ENCODE measurements around the gene MATN4.

Gene MATN4

DNA sequence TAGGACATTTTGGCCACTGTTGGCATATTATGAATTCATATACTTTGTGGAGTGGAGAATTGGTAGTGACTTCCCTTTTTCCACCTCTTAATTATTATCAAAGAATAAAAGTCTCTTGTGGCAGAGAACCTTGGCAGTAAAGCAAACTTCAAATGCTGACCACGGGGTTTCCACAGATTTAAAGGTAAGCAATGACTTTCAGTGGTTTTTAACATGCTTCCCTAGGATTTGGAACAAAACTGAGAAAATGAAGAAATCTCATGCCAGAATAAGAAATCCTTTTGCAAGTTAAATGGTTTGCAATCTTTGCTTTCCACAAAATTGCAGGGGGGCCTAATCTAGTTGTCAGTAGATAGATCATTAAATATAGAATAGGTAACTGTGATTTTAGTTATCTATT, 42.1 kb upstream of the MATN4 start:
- no peaks in the 10 kb centered on the region for H3K9me2 ChIP-seq (ENCODE audit: low read depth, low read length)
- no peak overlapping the region for H3K4me3 ChIP-seq (ENCODE audit: low read depth, low read length, poor library complexity, severe bottlenecking)
- no peak overlapping the region for H3K27ac ChIP-seq (ENCODE audit: low read depth, low read length, poor library complexity, severe bottlenecking)
- no peaks in the 10 kb centered on the region for H3K79me2 ChIP-seq (ENCODE audit: insufficient read depth, low read length)
- H4K20me1 ChIP-seq (ENCODE audit: insufficient read depth, low read length) = no peaks in the 10 kb centered on the region
- no peaks in the 10 kb centered on the region for H3K9me3 ChIP-seq (ENCODE audit: low read length)
- no peak overlapping the region for H2AFZ ChIP-seq (ENCODE audit: low read length)
- TF ChIP-seq, protein P1, sequence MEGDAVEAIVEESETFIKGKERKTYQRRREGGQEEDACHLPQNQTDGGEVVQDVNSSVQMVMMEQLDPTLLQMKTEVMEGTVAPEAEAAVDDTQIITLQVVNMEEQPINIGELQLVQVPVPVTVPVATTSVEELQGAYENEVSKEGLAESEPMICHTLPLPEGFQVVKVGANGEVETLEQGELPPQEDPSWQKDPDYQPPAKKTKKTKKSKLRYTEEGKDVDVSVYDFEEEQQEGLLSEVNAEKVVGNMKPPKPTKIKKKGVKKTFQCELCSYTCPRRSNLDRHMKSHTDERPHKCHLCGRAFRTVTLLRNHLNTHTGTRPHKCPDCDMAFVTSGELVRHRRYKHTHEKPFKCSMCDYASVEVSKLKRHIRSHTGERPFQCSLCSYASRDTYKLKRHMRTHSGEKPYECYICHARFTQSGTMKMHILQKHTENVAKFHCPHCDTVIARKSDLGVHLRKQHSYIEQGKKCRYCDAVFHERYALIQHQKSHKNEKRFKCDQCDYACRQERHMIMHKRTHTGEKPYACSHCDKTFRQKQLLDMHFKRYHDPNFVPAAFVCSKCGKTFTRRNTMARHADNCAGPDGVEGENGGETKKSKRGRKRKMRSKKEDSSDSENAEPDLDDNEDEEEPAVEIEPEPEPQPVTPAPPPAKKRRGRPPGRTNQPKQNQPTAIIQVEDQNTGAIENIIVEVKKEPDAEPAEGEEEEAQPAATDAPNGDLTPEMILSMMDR (IDR thresholded peaks at IDR 0.05; ENCODE audit: low read length) = no peak
- no peak for TF ChIP-seq EZH2 (IDR thresholded peaks at IDR 0.05; ENCODE audit: borderline replicate concordance, low read length)
- H3K9ac ChIP-seq (ENCODE audit: low read length) = no peak overlapping the region
- no peaks in the 10 kb centered on the region for H3K27me3 ChIP-seq (ENCODE audit: insufficient read depth, low read length)
- H3K4me1 ChIP-seq (ENCODE audit: insufficient read depth, low read length, severe bottlenecking) = no peaks in the 10 kb centered on the region
- H3K4me2 ChIP-seq (ENCODE audit: low read length) = no peak overlapping the region
- no peaks in the 10 kb centered on the region for H3K36me3 ChIP-seq (ENCODE audit: insufficient read depth, low read length)
- no peaks in the 10 kb centered on the region for H3F3A ChIP-seq (ENCODE audit: insufficient read depth, low read length)

DNA sequence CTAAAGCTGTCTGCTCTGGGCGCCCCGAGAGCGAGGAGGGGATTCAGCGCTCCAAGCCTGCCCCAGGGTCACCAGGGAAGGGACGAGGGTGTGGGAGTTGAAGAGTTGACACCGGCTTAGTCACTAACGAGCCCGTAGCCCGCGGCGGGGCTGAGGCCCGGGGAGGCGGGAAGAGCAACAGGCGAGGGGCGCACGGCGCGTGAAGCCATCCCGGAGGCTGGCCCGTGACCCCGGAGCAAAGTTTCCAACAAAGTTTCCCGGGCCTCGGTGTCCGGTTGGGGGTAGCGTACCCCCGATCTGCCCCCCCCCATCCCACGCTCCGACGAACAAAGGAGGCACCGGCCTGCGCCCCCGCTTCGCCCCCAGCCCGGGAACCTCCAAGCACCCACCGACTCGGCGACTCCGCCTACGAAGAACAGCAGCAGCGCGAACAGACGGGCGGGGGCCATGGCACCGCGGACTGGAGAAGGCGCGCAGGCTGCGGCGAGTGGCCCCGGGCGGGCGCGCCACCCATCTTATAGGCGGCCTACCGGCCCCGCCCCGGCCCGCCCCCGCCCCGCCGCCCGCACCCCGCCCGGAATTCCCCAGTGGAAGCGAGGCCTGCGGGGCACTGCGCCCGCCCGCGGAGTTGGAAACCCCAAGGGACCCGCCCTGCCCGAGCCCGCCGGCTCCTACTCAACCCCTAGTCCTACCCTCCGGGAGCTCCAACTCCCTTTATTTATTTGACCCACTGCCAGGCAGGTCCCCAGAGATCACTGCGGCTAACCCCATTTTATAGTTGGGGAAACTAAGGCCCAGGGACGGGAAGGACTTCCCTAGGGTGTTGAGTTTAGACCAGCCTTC, 40.1 kb upstream of the MATN4 start, which contains the start of gene SDC4:
TSS of gene SDC4 (minus strand) at position 489 of the 843 bp plus-strand sequence. CDS start at position 449, 40 bp downstream.
- no peaks in the 10 kb centered on the region for H3K9me2 ChIP-seq (ENCODE audit: low read depth, low read length)
- H3K9me3 ChIP-seq (ENCODE audit: low read length) = no peaks in the 10 kb centered on the region
- no peak within 1 kb of the TSS for H3K27ac ChIP-seq (ENCODE audit: low read depth, low read length, poor library complexity, severe bottlenecking)
- H3K9ac ChIP-seq (ENCODE audit: low read length) = no peak within 1 kb of the TSS
- no peaks in the 10 kb centered on the region for H3K4me1 ChIP-seq (ENCODE audit: insufficient read depth, low read length, severe bottlenecking)
- no peak within 1 kb of the TSS for H3K4me2 ChIP-seq (ENCODE audit: low read length)
- TF ChIP-seq, protein P1 (IDR thresholded peaks at IDR 0.05; ENCODE audit: low read length) = no peak
- TF ChIP-seq EZH2 (IDR thresholded peaks at IDR 0.05; ENCODE audit: borderline replicate concordance, low read length) = no peak
- no peaks in the 10 kb centered on the region for H3K36me3 ChIP-seq (ENCODE audit: insufficient read depth, low read length)
- H2AFZ ChIP-seq (ENCODE audit: low read length) = no peak within 1 kb of the TSS
- no peaks in the 10 kb centered on the region for H4K20me1 ChIP-seq (ENCODE audit: insufficient read depth, low read length)
- no peak within 1 kb of the TSS for H3K4me3 ChIP-seq (ENCODE audit: low read depth, low read length, poor library complexity, severe bottlenecking)
- no peaks in the 10 kb centered on the region for H3F3A ChIP-seq (ENCODE audit: insufficient read depth, low read length)
- H3K79me2 ChIP-seq (ENCODE audit: insufficient read depth, low read length) = no peaks in the 10 kb centered on the region
- peaks cover 9% of the 10 kb centered on the region for H3K27me3 ChIP-seq (ENCODE audit: insufficient read depth, low read length)

DNA sequence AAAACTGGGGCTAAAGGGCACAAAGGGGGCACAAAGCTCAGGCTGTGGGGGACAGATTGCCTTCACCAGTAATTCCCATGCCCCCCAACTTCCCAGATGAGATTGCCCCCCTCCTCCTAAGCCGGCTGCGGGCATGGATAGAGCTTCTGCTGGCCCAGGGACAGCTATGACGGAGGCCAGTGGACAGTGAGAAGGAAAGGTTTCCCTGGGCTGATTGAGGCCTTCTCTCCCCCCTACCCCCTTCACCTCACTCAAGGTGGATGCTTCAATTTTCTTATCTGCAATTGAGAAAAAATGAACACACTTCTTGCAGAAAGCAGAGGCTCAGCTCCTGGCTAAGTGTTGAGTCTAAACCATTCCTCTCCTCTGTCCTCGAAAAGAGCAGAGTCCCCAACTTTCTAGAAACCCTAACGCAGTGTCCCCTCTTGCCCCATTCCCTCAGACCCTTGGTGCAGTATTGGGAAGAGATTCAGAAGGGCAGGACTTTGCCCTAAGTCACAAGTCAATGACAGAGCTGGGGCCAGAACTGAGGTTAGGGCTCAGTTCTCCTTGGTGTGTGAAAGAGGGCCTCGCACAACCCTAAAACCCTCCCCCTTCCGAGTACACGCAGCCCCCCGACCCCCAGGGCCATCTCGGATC, 39.3 kb upstream of the MATN4 start:
- H4K20me1 ChIP-seq (ENCODE audit: insufficient read depth, low read length) = no peaks in the 10 kb centered on the region
- H3K27me3 ChIP-seq (ENCODE audit: insufficient read depth, low read length) = peaks cover 15% of the 10 kb centered on the region
- no peak overlapping the region for H3K27ac ChIP-seq (ENCODE audit: low read depth, low read length, poor library complexity, severe bottlenecking)
- no peaks in the 10 kb centered on the region for H3K9me2 ChIP-seq (ENCODE audit: low read depth, low read length)
- TF ChIP-seq EZH2 (IDR thresholded peaks at IDR 0.05; ENCODE audit: borderline replicate concordance, low read length) = no peak
- TF ChIP-seq, protein P1 (IDR thresholded peaks at IDR 0.05; ENCODE audit: low read length) = no peak
- no peaks in the 10 kb centered on the region for H3K4me1 ChIP-seq (ENCODE audit: insufficient read depth, low read length, severe bottlenecking)
- no peaks in the 10 kb centered on the region for H3K9me3 ChIP-seq (ENCODE audit: low read length)
- no peaks in the 10 kb centered on the region for H3K79me2 ChIP-seq (ENCODE audit: insufficient read depth, low read length)
- no peak overlapping the region for H3K4me2 ChIP-seq (ENCODE audit: low read length)
- H3K4me3 ChIP-seq (ENCODE audit: low read depth, low read length, poor library complexity, severe bottlenecking) = no peak overlapping the region
- H3F3A ChIP-seq (ENCODE audit: insufficient read depth, low read length) = no peaks in the 10 kb centered on the region
- H3K36me3 ChIP-seq (ENCODE audit: insufficient read depth, low read length) = no peaks in the 10 kb centered on the region
- no peak overlapping the region for H2AFZ ChIP-seq (ENCODE audit: low read length)
- no peak overlapping the region for H3K9ac ChIP-seq (ENCODE audit: low read length)
